Body of pancreas (tissue), 4 donors: ENCODE results near the gene UST.

Experiments
- CTCF ChIP-seq, 7 experiments: fragments of 450-650 bp in 4 of 7; fragments of 200-600 bp in 3 of 7; sonication (generic) in 3 of 7; IDR thresholded peaks; one replicate each; pipeline ENCODE4 v1.5.1; 2016 to 2019; ENCODE audit warnings: antibody characterized with exemption in 7 of 7
- POLR2A ChIP-seq, 3 donors: fragments of 450-650 bp; IDR thresholded peaks; one replicate each; pipeline ENCODE4 v1.6.1; 2016; ENCODE audit warnings: antibody characterized with exemption in 3 of 3, mild to moderate bottlenecking in 2 of 3

- TF ChIP-seq CTCF (IDR thresholded peaks at IDR 0.05): no peak
- no peak for TF ChIP-seq POLR2A (IDR thresholded peaks at IDR 0.05)
Measured at GRCh38 chr6:149031201-149031858, 284.5 kb downstream of the UST start.
